Erythroblast (primary cell): Measurements from ENCODE around the gene GFRA1.

Source experiments
- DNase-seq, 2 experiments: peaks; one replicate each; lab custom pipeline; 2025; lab: John Stamatoyannopoulos, UW
- GATA1 ChIP-seq: IDR thresholded peaks from 2 replicates; pipeline ENCODE4 v1.6.1; 2011; ENCODE audit warnings: low read depth, mild to moderate bottlenecking, control low read depth, low read length, moderate library complexity
- POLR2A ChIP-seq: IDR thresholded peaks from 2 replicates; pipeline ENCODE4 v1.6.1; 2011; ENCODE audit warnings: mild to moderate bottlenecking, low read length

GFRA1 gene

DNA sequence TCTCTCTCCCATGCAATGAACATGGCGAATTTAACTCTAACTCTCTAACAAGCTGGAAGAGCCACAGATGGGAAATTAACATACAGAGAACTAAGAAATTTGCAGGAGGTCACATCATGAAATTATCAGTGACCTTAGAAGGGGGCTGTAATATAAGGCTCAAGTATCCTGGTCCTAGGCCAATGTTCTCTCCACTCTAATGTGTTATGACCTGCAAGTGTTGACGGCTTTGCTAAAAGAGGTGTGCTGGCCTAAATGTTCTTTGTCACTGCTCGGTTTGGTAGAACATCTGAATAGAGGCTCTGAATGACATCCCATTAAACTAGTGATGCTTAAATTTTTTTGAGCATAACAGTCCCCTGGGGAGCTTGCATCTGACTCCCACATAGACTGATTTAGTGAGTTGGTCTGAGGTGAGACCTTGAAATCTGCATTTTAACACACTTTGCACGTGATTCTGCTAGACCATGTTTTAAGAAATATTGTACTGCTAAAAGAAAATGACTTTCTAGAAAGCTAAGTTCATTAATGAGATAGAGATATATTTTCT lies 129.3 kb downstream of the GFRA1 start:
- no peak for TF ChIP-seq GATA1
- TF ChIP-seq POLR2A: no peak

DNA sequence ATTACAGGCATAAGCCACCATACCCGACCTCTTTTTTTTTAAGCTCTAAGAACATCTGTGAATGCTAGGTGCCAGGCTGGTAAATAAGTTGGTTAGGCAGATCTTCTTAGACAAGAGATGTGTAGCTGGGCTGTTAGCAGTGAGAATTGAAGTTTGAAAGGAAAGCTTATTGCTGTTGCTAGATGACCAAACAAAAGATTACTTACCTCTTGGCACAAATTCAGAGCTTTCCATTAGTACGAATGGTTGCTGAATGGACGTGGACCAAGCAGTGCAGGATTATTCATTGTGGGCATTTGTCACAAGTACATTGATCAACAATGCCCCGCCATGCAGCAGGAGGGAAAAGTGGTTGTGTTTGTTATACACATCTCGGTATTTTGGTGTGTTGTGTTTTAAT lies 131.2 kb downstream of the GFRA1 start:
- no peak for DNase-seq
- TF ChIP-seq POLR2A: no peak
- no peak for TF ChIP-seq GATA1

More for the DNA sequence above, 129.3 kb downstream of the GFRA1 start:
- DNase-seq: no peak

- TF ChIP-seq POLR2A (no peak), GATA1 (no peak)
- DNase-seq: no peak
Measured at GRCh38 chr10:116141246-116141645, 131.8 kb downstream of the GFRA1 start.

DNA sequence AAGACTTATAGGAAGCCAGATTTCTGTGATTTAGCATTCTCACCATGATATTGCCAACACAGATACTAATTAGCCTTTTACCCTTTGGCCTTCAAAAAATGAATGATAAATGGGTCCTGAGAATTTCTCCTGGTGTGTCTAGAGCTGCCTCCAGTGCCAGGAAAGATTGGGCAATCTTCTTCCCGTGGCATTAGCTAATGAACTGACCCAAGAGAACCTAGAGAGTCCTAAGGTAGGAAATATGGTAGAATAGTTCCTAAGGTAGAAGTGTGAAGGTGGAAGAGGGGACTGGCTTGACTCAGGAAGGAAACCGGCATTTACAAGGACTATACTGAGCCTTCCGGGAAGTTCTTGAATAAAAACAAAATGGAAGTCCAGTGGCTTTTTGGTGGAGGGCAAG lies 133.1 kb downstream of the GFRA1 start:
- DNase-seq: no peak
- no peak for TF ChIP-seq POLR2A
- no peak for TF ChIP-seq GATA1

DNA sequence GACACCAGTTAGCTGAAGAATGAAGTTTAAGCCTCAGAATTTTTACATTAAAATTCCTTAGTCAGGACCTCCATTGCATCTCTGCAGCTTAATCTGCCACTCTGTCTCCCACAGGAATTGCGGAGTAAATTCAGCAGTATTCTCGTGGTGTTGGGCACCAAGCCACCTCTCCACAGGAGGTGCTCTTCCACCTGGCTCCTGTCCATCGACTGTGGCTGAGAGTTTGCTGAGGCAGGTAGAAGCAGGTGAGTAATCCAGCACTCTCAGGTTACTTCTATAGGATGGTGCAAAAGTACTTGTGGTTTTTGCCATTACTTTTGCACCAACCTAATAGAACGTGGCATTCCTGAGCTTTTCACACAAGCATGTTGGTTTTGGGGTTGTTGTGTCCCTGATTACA lies 134.1 kb downstream of the GFRA1 start:
- DNase-seq: no peak
- no peak for TF ChIP-seq POLR2A
- no peak for TF ChIP-seq GATA1

GRCh38 chr10:116136261-116136660 lies 136.7 kb downstream of the GFRA1 start:
- no peak for DNase-seq
- TF ChIP-seq GATA1 (no peak), POLR2A (no peak)

DNA sequence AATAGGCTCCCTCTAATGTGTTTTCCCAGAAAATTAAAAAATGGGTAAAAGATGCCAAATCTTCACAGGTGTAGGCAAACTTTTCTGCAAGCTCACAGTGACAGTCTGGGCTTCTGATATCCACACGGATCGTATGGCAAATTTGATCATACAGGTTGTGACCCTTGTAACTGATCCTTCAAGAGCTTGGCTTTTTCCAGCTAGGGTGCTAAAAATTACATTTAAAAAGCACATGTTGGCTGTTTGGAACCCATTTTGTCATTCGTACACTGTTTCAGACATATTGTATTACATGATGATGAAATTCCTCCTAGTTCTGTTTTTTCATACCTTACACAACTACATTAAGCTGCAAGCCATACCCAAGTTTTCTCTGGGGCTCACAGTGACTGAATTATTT lies 138.7 kb downstream of the GFRA1 start:
- no peak for TF ChIP-seq POLR2A
- TF ChIP-seq GATA1: no peak
- no peak for DNase-seq

GRCh38 chr10:116133634-116134033 lies 139.4 kb downstream of the GFRA1 start:
- no peak for DNase-seq
- no peak for TF ChIP-seq POLR2A
- no peak for TF ChIP-seq GATA1

GRCh38 chr10:116132780-116133399 lies 140.1 kb downstream of the GFRA1 start:
- no peak for TF ChIP-seq GATA1
- TF ChIP-seq POLR2A: no peak
- no peak for DNase-seq

DNA sequence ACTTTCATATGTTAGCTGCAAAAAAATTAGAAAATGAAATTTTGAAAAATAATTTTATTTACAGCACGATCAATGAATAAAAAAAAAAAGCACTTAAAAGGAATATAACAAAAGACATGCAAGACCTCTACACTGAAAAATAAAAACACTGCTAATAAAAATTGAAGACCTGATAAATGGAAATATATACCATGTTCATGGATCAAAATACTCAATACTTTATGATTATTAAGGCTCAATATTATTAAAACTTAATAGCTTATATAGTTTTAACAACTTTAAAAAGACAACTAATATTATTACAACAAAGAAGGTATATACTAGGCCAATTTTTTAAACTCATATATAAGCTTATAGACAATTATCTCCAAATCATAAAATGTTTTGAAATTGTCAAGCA lies 143.0 kb downstream of the GFRA1 start:
- no peak for TF ChIP-seq GATA1
- TF ChIP-seq POLR2A: no peak
- DNase-seq: no peak

DNA sequence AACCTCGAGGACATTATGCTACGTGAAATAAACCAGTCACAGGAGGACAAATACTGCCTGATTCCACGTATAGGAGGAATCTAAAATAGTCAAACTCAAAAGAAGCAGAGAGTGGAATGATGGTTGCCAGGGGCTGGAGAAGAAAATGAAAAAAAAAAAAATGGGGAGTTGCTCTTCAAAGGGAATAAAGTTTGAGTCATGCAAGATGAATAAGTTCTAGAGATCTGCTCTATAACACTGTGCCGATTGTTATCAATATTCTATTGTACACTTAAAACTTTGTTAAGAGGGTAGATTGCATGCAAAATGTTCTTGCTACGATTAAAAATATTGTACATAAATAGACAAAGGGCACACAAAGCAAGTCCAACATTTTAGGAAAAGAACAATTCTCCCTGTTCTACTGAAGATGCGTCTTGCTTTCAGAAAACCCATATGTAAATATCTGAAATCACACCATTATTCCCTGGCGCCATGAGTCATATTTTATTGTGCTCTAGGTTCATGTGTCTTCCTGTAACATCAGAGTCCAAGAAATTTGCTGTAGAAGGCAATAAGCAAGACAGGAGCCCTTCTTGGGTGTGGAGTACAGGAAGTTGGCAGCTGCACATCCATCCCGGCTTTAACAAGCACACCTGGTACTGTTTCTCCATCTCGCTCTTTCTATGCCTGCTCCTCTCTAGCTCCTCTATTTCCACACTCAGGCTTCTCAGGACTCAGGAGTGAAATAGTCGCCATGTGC lies 145.9 kb downstream of the GFRA1 start:
- TF ChIP-seq GATA1 (no peak), POLR2A (no peak)
- DNase-seq: no peak

DNA sequence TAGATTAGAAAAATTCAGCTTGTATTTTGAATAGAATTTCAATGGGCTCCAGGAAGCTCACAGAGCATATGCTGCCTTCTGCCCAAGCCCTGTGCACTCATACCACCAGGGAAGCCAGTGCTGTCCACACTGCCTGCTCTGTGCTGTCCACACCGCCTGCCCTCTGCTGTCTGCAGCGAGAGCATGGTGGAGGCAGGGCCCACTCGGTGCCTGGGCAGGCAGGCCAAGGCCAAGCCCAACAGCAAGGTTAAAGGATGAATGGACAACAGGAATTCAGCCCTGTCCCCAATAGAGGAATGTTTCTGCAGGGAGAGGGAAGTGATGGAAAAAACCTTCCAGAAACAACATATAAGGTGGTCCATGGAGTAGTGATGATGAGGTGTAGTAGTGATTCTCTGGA lies 146.8 kb downstream of the GFRA1 start:
- TF ChIP-seq GATA1 (no peak), POLR2A (no peak)

DNA sequence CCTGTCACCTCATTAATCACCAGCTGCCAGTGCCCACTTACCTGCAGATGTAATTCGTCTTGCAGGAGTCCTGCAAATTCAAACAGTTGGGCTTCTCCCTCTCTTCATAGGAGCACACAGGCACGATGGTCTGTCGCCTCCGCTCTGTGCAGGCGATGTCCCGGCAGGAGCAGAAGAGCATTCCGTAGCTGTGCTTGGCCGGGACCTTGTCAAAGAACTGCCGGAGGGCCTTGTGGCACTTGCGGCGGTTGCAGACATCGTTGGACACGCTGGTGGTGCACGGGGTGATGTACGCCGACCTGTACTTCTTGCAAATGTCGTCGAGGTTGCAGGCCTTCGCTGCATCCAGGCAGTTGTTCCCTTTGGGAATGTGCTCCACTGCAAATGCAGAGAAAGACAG lies 147.8 kb downstream of the GFRA1 start:
- TF ChIP-seq GATA1 (no peak), POLR2A (no peak)
- DNase-seq: no peak

More for the DNA sequence above, 146.8 kb downstream of the GFRA1 start:
- no peak for DNase-seq

DNA sequence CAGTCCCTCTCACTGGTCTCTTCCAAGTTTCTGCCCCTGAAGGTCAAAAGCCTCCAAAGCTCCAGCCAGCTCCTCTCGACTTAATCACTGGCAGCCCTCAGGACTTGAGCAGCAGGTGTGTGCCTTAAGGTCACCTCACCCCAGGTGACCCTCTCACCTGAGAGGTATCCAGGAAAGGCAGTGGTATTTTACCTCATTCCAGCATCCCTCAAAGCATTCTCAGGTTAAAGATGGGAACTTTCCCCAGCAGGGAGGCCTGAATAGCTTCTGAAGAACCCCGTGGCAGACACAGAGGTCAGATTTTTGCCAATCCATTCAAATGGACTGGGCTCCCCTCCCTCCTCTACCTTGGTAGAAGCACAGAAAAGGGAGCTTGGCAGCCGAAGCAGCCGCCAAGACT lies 148.2 kb downstream of the GFRA1 start:
- TF ChIP-seq GATA1: no peak
- no peak for TF ChIP-seq POLR2A
- no peak for DNase-seq

DNA sequence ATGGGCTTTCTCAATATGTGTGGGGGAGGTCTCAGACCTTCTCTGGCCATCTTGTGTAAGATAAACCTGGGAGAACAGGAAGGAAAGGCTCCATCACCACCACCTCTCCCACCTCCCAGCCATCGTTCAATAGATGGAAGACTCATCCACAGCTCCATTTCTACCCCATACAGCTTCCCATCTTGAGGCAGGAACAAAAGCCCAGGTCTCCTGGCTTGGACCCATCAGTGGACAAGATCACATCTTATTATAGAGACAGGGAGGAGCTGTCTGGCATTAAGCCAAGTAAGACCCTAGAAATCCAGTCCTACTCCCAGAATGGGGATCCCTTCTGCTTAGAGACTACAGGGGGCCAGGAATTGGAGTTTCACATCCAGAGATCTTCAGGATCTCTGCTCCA lies 150.3 kb downstream of the GFRA1 start:
- no peak for DNase-seq
- TF ChIP-seq POLR2A (no peak), GATA1 (no peak)
